Measurements from ENCODE around the gene EEF2. TPM values are rescaled to one million over a fixed set of nuclear protein-coding genes. Genes with fewer than 3 reads are reported as not detected.
"Not testable (repeated sequence)": the region's sequence is repeated elsewhere in the genome, so short reads cannot be mapped to it uniquely, and the experiment has no call there.

The EEF2 gene
- polyA plus RNA-seq, 12 donors = 901 to 3,153 (median 2,321) TPM

- DNase-seq = no peak
Measured at GRCh38 chr19:3975144-3975543, 10.1 kb downstream of the EEF2 start.

DNA sequence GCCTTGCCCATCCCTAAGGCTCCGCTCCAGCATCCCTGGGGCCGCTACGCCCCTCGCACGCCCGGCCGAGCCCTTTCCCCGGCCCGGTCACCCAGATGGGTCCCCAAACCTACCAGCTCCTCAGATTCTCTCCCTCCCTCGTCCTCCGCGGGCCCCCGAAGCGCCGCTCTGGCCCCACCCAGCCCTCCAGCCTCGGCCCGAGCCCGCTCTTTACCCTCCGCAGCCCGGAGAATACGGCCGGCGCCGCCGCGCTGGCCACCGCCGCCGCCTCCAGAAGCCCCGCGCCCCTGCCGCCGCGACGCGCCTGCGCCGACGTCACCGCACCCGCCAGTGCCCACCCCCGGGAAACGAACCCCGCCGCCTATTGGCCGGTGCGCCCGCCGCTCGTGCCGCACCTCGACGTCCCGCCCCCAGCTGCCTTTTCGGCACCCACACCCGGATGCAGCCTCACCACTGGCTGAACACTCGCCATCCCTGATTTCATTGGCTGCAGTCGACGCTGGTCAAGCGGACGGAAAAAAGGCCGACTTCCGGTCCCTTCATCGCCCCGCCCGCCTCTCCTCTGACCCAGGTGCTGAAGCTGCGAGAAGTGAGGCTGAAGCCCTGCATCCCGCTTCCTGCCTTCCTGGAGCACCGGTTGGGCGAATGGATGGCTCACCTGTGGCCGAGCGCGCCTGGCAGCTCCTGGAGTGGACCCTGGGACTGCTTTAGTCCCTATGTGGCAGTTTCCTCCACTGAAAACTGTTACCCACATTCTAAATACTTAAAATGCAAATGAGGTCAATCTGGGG is 14.3 kb downstream of the EEF2 start, which contains the start of gene DAPK3:
DAPK3 (minus strand) TSS at position 292 of the 791 bp plus-strand sequence. CDS start 1,364 bp downstream, outside the sequence.
- peak; percentile 97 for DNase-seq

DNA sequence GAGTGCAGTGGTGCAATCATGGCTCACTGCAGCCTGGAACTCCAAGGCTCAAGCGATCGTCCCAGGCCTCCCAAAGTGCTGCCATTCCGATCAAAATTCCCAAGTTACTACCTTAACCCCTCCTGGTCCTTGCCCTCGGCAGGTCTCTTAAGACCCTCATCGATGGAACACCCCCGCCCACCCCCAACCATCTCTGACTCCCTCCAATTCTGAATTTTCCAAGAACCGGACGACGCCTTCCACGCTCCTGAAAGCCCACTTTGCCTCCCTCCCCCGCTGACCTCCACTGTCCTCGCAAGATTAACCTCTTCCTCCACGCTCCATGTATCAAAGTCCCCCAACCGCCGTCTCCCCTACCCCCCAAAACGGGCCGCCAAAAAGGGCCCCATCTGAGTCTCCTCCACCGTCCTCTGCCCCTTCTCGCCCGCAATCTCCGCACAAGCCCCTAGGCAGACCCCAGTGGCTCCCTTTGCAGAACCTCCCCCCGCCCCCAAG is 14.9 kb downstream of the EEF2 start:
- no peak for DNase-seq

- DNase-seq = no peak
Measured at GRCh38 chr19:3969435-3970312, 15.6 kb downstream of the EEF2 start.

DNA sequence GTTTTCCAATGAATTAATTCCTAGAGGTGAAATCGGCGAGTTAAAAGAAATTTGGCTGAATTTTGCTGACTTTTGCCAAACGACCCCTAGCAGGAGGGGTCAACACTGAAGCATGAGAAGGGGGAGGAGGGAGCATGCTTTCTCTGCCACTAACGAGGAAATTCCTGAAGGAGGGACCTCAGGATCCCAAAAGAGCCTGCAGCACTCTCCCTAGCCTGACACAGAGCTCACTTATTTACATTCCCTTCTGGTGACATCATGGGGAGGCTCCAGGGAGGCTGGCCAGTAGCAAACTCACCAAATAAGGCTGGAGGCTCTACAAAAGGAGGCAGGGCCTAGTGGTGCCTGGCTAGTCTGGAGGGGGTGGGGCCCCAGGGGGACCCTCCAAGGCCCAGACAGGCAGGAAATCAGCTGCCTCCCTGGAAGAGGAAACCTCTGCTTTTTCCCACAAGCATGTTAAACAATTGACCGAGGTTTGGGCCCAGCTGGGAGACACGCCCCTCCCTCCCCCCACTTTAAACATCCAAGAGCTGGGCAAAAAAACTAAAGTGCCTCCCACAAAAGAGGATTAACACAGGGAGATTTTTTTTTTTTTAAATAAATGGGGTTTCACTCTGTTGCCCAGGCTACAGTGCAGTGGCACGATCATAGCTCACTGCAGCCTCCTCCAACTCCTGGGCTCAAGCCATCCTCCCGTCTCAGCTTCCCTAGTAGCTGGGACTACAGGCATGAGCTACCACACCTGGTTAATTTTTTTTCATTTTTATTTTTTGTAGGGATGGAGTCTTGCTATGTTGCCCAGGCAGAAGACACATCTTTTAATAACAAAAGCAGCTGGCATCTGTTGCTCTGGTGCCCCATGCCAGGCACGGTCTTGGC is 16.5 kb downstream of the EEF2 start:
- DNase-seq = peak; percentile 86

- DNase-seq = not testable (repeated sequence)
Measured at GRCh38 chr19:3967983-3968382, 17.3 kb downstream of the EEF2 start.

DNA sequence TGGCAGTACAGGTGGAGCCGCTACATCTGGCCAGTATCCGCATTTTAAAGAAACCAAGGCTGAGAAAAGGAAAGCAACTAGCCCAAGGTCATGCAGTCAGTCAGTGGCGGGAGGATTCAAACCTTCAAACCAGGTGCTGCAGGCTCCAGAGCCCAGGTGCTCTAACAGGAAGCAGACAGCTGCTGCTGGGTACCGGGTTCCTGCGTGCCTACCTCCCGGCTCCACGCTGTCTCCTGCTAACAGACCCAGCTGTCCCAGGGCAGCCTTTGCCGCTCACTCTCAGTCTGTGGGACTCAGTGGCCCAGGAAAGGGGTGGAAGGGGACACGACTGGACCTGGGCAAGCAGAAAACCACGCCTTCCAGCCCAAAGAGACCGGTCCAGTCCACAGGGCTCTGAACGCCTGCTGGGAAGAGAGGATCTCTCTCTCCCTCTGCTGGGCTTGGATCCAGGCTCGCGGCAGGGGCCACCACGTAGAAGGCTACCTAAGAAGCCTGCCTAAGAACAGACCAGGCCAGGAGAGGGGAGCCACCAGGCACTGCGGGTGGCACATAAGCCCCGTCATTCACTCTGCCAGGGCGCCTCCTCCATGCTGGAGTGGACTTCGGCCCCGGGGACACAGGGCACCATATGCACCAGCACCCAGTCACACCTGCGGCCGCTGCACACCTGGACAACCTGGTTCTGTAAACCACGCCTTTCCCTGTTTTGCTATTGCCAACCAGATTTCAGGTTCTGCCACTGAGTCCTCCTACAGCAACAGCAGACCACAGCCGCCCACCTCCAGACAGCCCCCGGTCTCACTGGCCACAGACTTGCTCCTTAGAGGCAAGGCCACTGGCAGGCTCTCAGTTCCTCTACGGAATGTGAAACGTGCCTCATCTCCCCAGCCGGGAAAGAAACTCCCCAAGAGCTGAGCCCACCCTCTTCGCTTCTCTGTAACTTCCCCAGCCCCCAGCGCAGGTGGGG is 18.9 kb downstream of the EEF2 start:
- no peak for DNase-seq

GRCh38 chr19:3964256-3965194 is 20.7 kb downstream of the EEF2 start:
- no peak for DNase-seq

- no peak for DNase-seq
Measured at GRCh38 chr19:3963458-3964255, 21.6 kb downstream of the EEF2 start.

DNA sequence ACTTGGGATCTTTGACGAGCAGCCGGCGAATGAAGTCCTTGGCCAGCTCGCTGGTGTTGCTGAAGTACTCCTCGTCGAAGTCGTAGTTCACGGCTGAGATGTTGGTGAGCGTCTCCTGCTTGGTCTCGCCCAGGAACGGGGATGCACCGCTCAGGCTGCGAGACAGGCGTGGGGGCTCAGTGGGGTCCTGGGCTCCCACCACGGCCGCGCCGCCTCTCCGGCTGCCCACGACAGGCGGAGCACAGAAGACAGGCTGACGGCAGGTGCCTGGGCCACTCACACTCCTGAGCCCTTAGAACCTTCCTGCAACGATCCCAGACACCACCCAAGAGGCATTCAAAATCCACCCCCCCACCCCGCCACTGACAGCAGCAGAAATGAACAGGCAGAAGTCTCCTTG is 24.3 kb downstream of the EEF2 start:
- no peak for DNase-seq

GRCh38 chr19:3959766-3960131 is 25.5 kb downstream of the EEF2 start:
- no peak for DNase-seq

GRCh38 chr19:3958836-3959765 is 26.2 kb downstream of the EEF2 start:
- no peak for DNase-seq

- DNase-seq = no peak
Measured at GRCh38 chr19:3955688-3956087, 29.6 kb downstream of the EEF2 start.

GRCh38 chr19:3955276-3955675 is 30.0 kb downstream of the EEF2 start:
- not testable (repeated sequence) for DNase-seq

DNA sequence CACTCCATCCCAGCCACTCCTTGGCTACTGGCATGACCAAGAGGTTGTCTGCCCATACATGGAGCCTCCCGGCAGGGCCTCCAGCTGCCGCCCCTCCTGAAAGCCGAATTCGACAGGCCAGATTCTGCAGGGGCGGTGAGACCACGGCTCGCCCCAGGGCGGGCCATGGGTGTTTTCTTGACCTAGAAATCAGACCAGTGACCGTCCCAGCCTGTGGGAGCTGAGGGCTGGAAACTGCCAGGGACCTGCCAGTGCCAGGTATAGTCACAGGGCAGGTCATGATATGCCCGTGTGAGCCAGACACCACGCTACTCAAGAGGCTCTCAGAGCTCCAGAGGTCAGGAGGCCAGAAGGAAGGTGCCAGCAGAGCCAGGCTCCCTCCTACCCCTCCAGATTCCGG is 31.2 kb downstream of the EEF2 start:
- no peak for DNase-seq

GRCh38 chr19:3952755-3953276 is 32.4 kb downstream of the EEF2 start:
- not testable (repeated sequence) for DNase-seq
